Measurements from ENCODE around the gene SBSN. TPM values are rescaled to one million over a fixed set of nuclear protein-coding genes. Genes with fewer than 3 reads are reported as not detected.

The SBSN gene
- total RNA-seq, 1 experiment from 2014 or later, result 0.15 TPM

- Histone ChIP-seq H3K56ac (ENCODE audit: insufficient read length, low read depth, low read length) (no peak overlapping the region), H3K23me2 (ENCODE audit: insufficient read length, low read depth, low read length, poor library complexity, severe bottlenecking) (peaks cover 5% of the 10 kb centered on the region), H3K27ac (ENCODE audit: insufficient read length, low read depth, low read length) (no peak overlapping the region), H3K9ac (ENCODE audit: extremely low read depth, insufficient read length, low read length) (no peak overlapping the region), H4K8ac (replicated peaks; ENCODE audit: insufficient read length, low read depth, low read length) (no peak overlapping the region), H4K5ac (ENCODE audit: insufficient read length, low read depth, low read length) (no peak overlapping the region), H2AFZ (ENCODE audit: low read length) (no peak overlapping the region), H3K79me2 (ENCODE audit: insufficient read depth, low read length) (no peaks in the 10 kb centered on the region; the same call in 1 of the 2 replicates), H3T11ph (ENCODE audit: low read length) (no peak overlapping the region), H2BK120ac (ENCODE audit: low read depth, low read length, poor library complexity, severe bottlenecking) (no peak overlapping the region), H4K20me1 (ENCODE audit: control insufficient read depth, insufficient read depth, insufficient read length) (no peaks in the 10 kb centered on the region), H3K18ac (ENCODE audit: insufficient read length, low read depth, low read length) (no peak overlapping the region), H2BK12ac (ENCODE audit: insufficient read length, low read depth, low read length) (no peak overlapping the region), H2BK5ac (ENCODE audit: insufficient read length, low read length) (no peak overlapping the region), H4K91ac (ENCODE audit: insufficient read length, low read depth, low read length) (no peak overlapping the region), H3K9me3 (ENCODE audit: control insufficient read depth, low read depth, low read length) (no peaks in the 10 kb centered on the region), H2BK15ac (ENCODE audit: low read depth, low read length) (no peak overlapping the region), H3K4me1 (ENCODE audit: insufficient read depth, low read length) (no peaks in the 10 kb centered on the region), H3K14ac (ENCODE audit: insufficient read depth, low read length) (no peak overlapping the region), H2AK5ac (ENCODE audit: insufficient read length, low read length) (no peak overlapping the region), H3K27me3 (ENCODE audit: insufficient read depth, low read length) (peaks cover 3% of the 10 kb centered on the region; the same call in 1 of the 2 replicates), H3K23ac (ENCODE audit: insufficient read length, low read depth, low read length) (no peak overlapping the region), H2BK20ac (ENCODE audit: low read depth, low read length, poor library complexity, severe bottlenecking) (no peak overlapping the region), H3K4ac (ENCODE audit: low read depth, low read length) (no peak overlapping the region), H3K79me1 (ENCODE audit: insufficient read depth, low read depth, low read length, poor library complexity, severe bottlenecking) (no peaks in the 10 kb centered on the region), H3K4me2 (ENCODE audit: insufficient read depth, insufficient read length, low read length) (no peak overlapping the region)
- WGBS (ENCODE audit: extremely low coverage, insufficient read length, low lambda C conversion rate), result no CpG with 5 or more reads among the region's 2 CpGs
- peaks cover 2 to 9% of the 10 kb centered on the region in 2 experiments for H3K4me1 Mint-ChIP-seq
- no peak for DNase-seq
- peaks cover 0 to 2% of the 10 kb centered on the region in 2 experiments; a peak in 1 of 5 replicates for H3K9me3 Mint-ChIP-seq
- no peak overlapping the region; a peak in 1 of 7 replicates for H3K27ac Mint-ChIP-seq
- no peaks in the 10 kb centered on the region; a peak in 1 of 7 replicates for H3K36me3 Mint-ChIP-seq (ENCODE audit: insufficient read depth in 1 of 3, low read depth in 3 of 3)
- peaks cover 51% of the 10 kb centered on the region for H3K27me3 Mint-ChIP-seq (ENCODE audit: low read depth)
- no peak overlapping the region; a peak in 1 of 5 replicates for H3K4me3 Mint-ChIP-seq
- no peak for TF ChIP-seq CTCF (conservative IDR thresholded peaks at IDR 0.05)
These were observed 34.7 kb upstream of the SBSN start for GRCh38 chr19:35562776-35563175.
